HG03575 (cell line): ENCODE results near the gene PHGDH.
"Not testable (repeated sequence)": the region's sequence is repeated elsewhere in the genome, so short reads cannot be mapped to it uniquely, and the experiment has no call there.

Experiments used
- ATAC-seq: cut with Tn5 transposase; IDR thresholded peaks from one replicate; pipeline ENCODE4 v1.9.1; 2021; ENCODE audit not compliant: unreplicated experiment, insufficient number of reproducible peaks, low FRiP score; ENCODE audit errors: extremely low read depth

The PHGDH gene

DNA sequence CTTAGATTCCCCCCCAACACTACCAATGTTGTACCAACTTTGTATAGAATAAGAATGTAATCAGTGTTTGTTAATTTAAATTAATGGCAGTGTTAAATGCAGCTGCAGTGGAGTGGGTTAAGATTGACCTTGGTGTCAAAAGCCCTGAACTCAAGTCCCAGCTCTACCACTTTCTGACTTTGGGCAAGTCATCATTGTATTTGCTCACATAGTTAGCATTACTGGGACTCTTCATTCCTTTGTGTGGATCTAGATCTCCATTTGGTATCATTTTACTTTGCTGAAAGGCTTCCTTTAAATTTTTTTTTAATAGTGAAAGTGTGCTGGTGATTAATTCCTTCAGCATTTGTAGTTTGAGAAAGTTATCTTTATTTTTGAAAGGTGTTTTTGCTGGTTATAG lies 22.2 kb upstream of the PHGDH start:
- ATAC-seq, result no peak

DNA sequence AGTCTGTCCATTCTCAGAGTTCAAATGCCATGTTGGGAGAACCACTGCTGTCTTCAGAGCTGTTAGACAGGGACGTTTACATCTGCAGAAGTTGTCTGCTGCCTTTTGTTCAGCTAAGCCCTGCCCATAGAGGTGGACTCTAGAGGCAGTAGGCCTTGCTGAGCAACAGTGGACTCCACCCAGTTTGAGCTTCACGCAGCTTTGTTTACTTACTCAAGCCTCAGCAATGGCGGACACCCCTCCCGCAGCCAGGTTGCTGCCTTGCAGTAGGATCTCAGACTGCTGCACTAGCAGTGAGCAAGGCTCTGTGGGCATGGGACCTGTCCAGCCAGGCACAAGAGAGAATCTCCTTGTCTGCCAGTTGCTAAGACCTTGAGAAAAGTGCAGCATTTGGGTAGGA lies 14.9 kb upstream of the PHGDH start:
- ATAC-seq, result not testable (repeated sequence)

DNA sequence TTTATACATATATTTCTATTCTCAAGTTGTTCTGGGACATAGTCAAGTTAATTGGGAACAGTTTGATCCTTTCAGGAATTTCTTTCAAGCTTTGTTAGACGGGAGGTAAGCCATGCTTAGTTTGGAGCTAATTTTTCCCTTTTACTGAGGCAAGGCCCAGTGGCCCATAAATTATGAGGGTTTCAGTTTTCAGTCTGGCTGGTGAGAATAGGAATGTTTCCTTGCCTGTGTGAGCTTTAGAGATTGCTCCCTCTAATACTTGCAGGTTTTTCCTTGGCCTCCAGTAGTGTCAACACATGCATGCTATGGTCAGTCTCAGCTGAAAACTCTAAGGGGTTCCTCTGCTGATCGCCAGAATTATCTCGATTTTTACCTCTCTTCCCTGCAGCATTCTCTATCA lies 14.1 kb upstream of the PHGDH start:
- no peak for ATAC-seq

DNA sequence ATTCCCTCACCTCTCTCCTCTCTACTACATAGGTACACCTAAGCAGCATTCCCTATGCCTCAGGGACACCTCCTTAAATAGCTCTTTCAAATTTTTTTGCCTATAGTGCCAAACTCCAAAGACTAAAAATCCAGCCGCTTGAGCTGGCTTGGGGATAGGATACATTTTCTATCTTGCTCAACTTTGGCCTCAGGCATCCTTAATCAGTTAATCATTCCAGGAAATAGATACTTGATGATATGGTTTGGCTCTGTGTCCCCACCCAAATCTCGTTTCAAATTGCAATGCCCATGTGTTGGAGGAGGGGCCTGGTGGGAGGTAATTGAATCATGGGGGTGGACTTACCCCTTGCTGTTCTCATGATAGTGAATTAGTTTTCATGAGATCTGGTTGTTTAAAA lies 11.4 kb upstream of the PHGDH start:
- no peak for ATAC-seq

DNA sequence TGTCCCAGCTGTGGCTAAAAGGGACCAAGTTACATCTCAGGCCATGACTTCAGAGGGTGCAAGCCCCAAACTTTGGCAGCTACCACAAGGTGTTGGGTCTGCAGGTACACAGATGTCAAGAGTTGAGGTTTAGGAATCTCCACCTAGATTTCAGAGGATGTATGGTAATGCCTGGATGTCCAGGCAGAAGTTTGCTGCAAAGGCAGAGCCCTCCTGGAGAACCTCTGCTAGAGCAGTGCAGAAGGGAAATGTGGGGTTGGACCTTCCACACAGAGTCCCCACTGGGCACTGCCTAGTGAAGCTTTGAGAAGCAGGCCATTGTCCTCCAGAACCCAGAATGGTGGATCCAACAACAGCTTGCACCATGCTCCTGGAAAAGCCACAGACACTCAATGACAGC lies 10.1 kb upstream of the PHGDH start:
- no peak for ATAC-seq

DNA sequence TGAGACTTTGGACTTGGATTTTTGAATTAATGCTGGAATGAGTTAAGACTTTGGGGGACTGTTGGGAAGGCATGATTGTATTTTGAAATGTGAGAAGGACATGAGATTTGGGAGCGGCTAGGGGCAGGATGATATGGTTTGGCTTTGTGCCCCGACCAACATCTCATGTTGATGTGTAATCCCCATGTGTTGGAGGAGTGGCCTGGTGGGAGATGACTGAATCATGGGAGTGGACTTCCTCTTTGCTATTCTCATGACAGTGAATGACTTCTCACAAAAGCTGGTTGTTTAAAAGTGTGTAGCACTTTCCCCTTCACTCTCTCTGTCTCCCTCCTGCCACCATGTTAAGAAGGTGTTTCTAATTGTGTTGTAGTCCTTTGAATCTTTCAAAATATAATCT lies 9.3 kb upstream of the PHGDH start:
- ATAC-seq, result no peak

- no peak for ATAC-seq
Observed at GRCh38 chr1:119703666-119704450, 7.9 kb upstream of the PHGDH start.

- ATAC-seq, result not testable (repeated sequence)
Observed at GRCh38 chr1:119706599-119706998, 5.1 kb upstream of the PHGDH start.

- not testable (repeated sequence) for ATAC-seq
Observed at GRCh38 chr1:119711356-119711803, 354 bp upstream of the PHGDH start.

DNA sequence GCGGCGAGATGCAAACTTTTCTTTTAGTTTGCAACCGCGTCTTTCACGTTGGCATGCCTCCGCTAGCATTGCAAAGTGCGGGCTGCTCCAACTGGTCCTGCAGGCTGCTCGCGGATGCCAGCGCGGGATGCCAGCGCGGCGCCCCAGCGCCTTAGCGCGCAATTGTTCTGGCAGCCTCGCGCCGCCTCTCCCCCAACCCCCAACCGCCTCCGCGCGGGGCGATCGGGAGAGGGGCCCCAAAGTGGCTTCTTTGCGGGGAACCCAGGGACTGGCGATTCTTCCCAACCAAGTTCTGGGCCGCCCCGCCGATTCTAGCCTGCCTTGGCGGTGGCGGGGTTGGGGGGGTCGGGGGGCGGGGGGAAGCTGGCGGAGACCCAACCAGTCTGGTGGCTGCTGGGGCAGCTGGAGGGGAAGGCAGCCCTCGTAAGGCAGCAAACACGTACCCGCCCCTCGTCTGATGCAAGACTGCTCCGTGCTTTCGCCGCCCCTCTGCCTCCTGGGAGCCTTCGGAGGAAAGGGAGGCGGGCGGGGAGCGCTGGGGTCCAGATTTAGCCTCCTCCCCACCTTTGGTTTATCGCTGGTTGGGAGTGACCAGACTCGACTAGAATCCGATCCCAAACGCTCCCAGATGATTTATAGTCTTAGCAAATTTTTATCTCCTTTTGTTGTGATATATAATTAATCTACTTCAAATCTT lies 756 bp downstream of the PHGDH start:
- no peak for ATAC-seq

GRCh38 chr1:119713039-119713748 lies 1.5 kb downstream of the PHGDH start:
- no peak for ATAC-seq

- ATAC-seq, result no peak
Observed at GRCh38 chr1:119713749-119714456, 2.2 kb downstream of the PHGDH start.

GRCh38 chr1:119714583-119714982 lies 2.8 kb downstream of the PHGDH start:
- ATAC-seq, result no peak

DNA sequence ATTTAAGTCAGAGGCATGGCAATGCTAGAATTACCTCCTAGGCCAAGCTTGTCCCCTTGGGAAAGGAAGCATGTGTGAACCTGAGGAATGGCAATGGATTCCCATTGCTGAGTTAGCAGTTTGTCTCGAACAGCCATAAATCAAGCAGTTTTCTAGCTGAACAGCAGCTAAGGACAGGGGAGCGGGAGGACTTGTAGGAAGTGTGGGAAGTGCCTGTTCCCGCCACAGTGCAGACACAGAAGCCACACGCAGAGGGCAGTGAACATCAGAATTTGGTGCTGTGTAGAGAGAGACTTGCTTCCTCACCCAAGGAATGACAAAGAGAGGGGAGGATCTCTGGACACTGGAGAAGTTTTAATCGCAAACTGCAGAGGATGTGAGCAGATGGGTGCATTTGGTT lies 3.8 kb downstream of the PHGDH start:
- no peak for ATAC-seq

- ATAC-seq, result no peak
Observed at GRCh38 chr1:119718409-119718808, 6.7 kb downstream of the PHGDH start.

- ATAC-seq, result no peak
Observed at GRCh38 chr1:119718972-119719371, 7.2 kb downstream of the PHGDH start.

- ATAC-seq, result no peak
Observed at GRCh38 chr1:119720866-119721440, 9.2 kb downstream of the PHGDH start.

DNA sequence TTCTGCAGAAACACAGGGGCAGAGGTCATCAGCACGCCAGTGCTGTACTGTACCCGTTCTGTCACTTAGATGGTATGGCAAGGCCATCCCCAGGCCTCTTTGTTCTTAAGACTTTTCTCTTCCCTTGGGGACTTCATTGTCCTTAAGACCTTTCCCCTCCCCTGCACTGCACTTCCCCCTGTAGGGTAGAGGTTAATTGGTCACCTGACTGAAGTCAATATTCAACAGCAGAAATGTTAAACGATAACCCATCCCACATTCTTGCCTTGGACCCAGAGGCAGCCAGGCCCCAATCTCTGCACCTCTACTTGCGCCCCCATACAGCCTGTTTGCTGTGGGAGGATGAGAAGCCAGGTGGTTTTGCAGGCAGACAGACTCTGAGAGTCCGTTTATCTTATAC lies 10.2 kb downstream of the PHGDH start:
- no peak for ATAC-seq

GRCh38 chr1:119724611-119725218 lies 13.0 kb downstream of the PHGDH start:
- ATAC-seq, result no peak
